Common myeloid progenitor, CD34-positive (primary cell): ENCODE measurements around the gene ADGRV1.

Experiments
- CTCF ChIA-PET: fragments of 350-600 bp; sonication (Branson Sonifier 250); formaldehyde crosslinking; loops from one replicate; lab custom pipeline; 2021; ENCODE audit warnings: antibody characterized with exemption; lab: Charles Lee
- POLR2A ChIA-PET: fragments of 350-600 bp; sonication (Branson Sonifier 250); formaldehyde crosslinking; loops from one replicate; lab custom pipeline; 2021; ENCODE audit warnings: antibody characterized with exemption; lab: Charles Lee
- DNase-seq, 3 donors: peaks; one replicate each; pipeline versions ENCODE4 v3.0.0 to v3.0.0-alpha.2; 2013
- H3K27ac ChIP-seq, 2 experiments: 1 replicate in 1 of 2; 2 replicates in 1 of 2; pipeline ENCODE4 v1.7.0; 2013; ENCODE audit warnings: inconsistent platforms in 2 of 2, low read length in 2 of 2, mild to moderate bottlenecking in 2 of 2, low read depth in 1 of 2, moderate library complexity in 1 of 2; ENCODE audit not compliant: severe bottlenecking in 2 of 2, insufficient read depth in 1 of 2, poor library complexity in 1 of 2
- H3K27me3 ChIP-seq, 5 experiments: replicated peaks in 2 of 5; 1 replicate in 3 of 5; 2 replicates in 2 of 5; pipeline versions ENCODE4 v1.6.1 to v1.7.0; 2013; ENCODE audit warnings: low read length in 4 of 5, mild to moderate bottlenecking in 2 of 5, moderate library complexity in 2 of 5, inconsistent platforms in 1 of 5; ENCODE audit not compliant: insufficient read depth in 5 of 5, control insufficient read depth in 4 of 5
- H3K36me3 ChIP-seq, 4 experiments: 1 replicate in 2 of 4; 2 replicates in 2 of 4; pipeline versions ENCODE4 v1.6.1 to v1.7.0; 2013; ENCODE audit warnings: low read length in 3 of 4, control low read depth in 1 of 4, mild to moderate bottlenecking in 1 of 4; ENCODE audit not compliant: control insufficient read depth in 4 of 4, insufficient read depth in 4 of 4
- H3K4me1 ChIP-seq, 4 experiments: 1 replicate in 3 of 4; 2 replicates in 1 of 4; pipeline versions ENCODE4 v1.6.1 to v1.7.1; 2013; ENCODE audit warnings: low read length in 3 of 4, mild to moderate bottlenecking in 3 of 4, control low read depth in 1 of 4, inconsistent platforms in 1 of 4, moderate library complexity in 1 of 4; ENCODE audit not compliant: control insufficient read depth in 4 of 4, insufficient read depth in 4 of 4; ENCODE audit errors: control extremely low read depth in 1 of 4
- H3K4me3 ChIP-seq, 7 experiments: 1 replicate in 4 of 7; 2 replicates in 3 of 7; pipeline versions ENCODE4 v1.5.1 to v1.7.0; 2013; ENCODE audit warnings: mild to moderate bottlenecking in 7 of 7, low read length in 6 of 7, moderate library complexity in 6 of 7, inconsistent platforms in 2 of 7, low read depth in 2 of 7, control low read depth in 1 of 7; ENCODE audit not compliant: insufficient read depth in 4 of 7, control insufficient read depth in 1 of 7; ENCODE audit errors: extremely low read depth in 1 of 7
- H3K9me3 ChIP-seq, 5 experiments: 1 replicate in 4 of 5; 2 replicates in 1 of 5; pipeline versions ENCODE4 v1.6.1 to v1.7.1; 2013; ENCODE audit warnings: low read length in 4 of 5, mild to moderate bottlenecking in 2 of 5, inconsistent platforms in 1 of 5, low read depth in 1 of 5, moderate library complexity in 1 of 5; ENCODE audit not compliant: control insufficient read depth in 4 of 5, insufficient read depth in 2 of 5; ENCODE audit errors: control extremely low read depth in 1 of 5
- WGBS: methylation state at CpG from one replicate; pipeline ENCODE4 v1.1.5; 2013; ENCODE audit not compliant: insufficient coverage; 5-methylcytosine and 5-hydroxymethylcytosine counted together

Gene ADGRV1

DNA sequence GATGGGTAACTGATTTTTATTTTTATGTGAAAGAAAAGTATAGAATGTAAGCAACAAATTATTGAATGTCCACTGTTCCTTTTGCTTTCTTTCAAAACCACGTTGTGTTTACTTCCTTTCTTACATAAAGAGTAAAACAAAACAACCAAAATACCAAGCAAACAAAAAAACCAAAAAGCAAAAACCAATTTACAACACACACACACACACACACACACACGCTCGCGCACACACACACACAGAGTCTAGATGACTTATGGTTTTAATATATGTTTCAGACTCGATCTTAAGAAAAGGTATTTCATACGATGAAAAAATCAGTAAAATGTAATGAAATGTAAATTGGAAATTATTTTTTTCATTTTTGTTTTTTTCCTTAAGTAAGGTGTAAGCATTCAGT lies 80.3 kb downstream of the ADGRV1 start:
- H3K27me3 ChIP-seq: no peaks in the 10 kb centered on the region
- no peaks in the 10 kb centered on the region for H3K9me3 ChIP-seq
- POLR2A ChIA-PET: no interaction called here
- CTCF ChIA-PET: no interaction called here
- H3K27ac ChIP-seq: no peak overlapping the region
- no peaks in the 10 kb centered on the region for H3K36me3 ChIP-seq
- no CpG with 5 or more reads among the region's 6 CpGs for WGBS
- peak in 2 of 3 donors; percentile 17 to 26 for DNase-seq
- peaks cover 0 to 29% (median 12%) of the 10 kb centered on the region in 4 experiments for H3K4me1 ChIP-seq
- no peak overlapping the region for H3K4me3 ChIP-seq

- WGBS: 91% methylated on average over 4 of the region's 5 CpGs
- Histone ChIP-seq H3K36me3 (no peaks in the 10 kb centered on the region), H3K27ac (peak overlapping the region in 1 of 2 experiments; percentile 84), H3K9me3 (no peaks in the 10 kb centered on the region), H3K27me3 (no peaks in the 10 kb centered on the region), H3K4me1 (peaks cover 3 to 45% (median 16%) of the 10 kb centered on the region in 4 experiments), H3K4me3 (no peak overlapping the region)
- CTCF ChIA-PET: interaction anchor here (0.6 to 1.1 kb wide), 4 partner anchors 10 to 80 kb away, joined by 3 read pairs; no protein-coding TSS in a partner anchor
- POLR2A ChIA-PET: interaction anchor here (0.6 kb wide), 1 partner anchor 67 kb away, joined by 3 read pairs; no protein-coding TSS in a partner anchor
- no peak for DNase-seq
Observed at GRCh38 chr5:90640484-90641059, 82.0 kb downstream of the ADGRV1 start.

DNA sequence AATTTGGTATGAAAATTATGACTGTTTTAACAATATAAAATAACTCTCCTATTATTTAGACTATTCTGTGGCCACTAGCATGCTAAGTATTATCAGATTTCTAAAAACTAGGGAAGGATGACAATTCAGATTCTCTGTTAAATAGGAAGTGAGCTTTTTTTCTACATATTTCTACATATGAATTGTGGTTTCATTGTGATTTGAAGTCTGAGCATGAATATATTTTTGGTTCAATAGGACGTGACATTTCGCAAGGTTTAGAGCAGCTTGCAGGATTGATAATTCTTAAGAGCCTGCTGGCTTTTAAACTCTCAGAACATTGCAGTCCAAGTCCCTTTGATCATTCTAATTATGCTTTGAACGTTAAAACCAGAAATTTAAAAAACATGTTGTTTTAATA lies 82.9 kb downstream of the ADGRV1 start:
- no peaks in the 10 kb centered on the region for H3K9me3 ChIP-seq
- H3K27ac ChIP-seq: peak overlapping the region in 1 of 2 experiments; percentile 84
- peak overlapping the region in 1 of 7 experiments; percentile 6 for H3K4me3 ChIP-seq
- no CpG with 5 or more reads among the region's 3 CpGs for WGBS
- ChIA-PET CTCF (interaction anchor here (1.0 kb wide), 1 partner anchor 21 kb away, joined by 3 read pairs; no protein-coding TSS in a partner anchor), POLR2A (no interaction called here)
- H3K4me1 ChIP-seq: peaks cover 3 to 45% (median 16%) of the 10 kb centered on the region in 4 experiments
- H3K27me3 ChIP-seq: no peaks in the 10 kb centered on the region
- DNase-seq: peak in 2 of 3 donors; percentile 66 to 78
- H3K36me3 ChIP-seq: no peaks in the 10 kb centered on the region

- peak overlapping the region in 1 of 2 experiments; percentile 84 for H3K27ac ChIP-seq
- H3K36me3 ChIP-seq: no peaks in the 10 kb centered on the region
- DNase-seq: no peak
- peaks cover 3 to 45% (median 16%) of the 10 kb centered on the region in 4 experiments for H3K4me1 ChIP-seq
- whole genome bisulfite sequencing: 100% methylated on average over 2 of the region's 4 CpGs
- H3K27me3 ChIP-seq: no peaks in the 10 kb centered on the region
- POLR2A ChIA-PET: no interaction called here
- no peak overlapping the region for H3K4me3 ChIP-seq
- CTCF ChIA-PET: interaction anchor here (1.0 kb wide), 1 partner anchor 22 kb away, joined by 3 read pairs; no protein-coding TSS in a partner anchor
- H3K9me3 ChIP-seq: no peaks in the 10 kb centered on the region
Observed at GRCh38 chr5:90642706-90643229, 84.2 kb downstream of the ADGRV1 start.

GRCh38 chr5:90644132-90644531 lies 85.5 kb downstream of the ADGRV1 start:
- ChIA-PET POLR2A (interaction anchor here (0.6 kb wide), 1 partner anchor 1960 kb away, joined by 3 read pairs; no protein-coding TSS in a partner anchor), CTCF (no interaction called here)
- no peaks in the 10 kb centered on the region for H3K36me3 ChIP-seq
- peak; percentile 67 to 94 (median 84) for DNase-seq
- H3K4me1 ChIP-seq: peaks cover 3 to 45% (median 16%) of the 10 kb centered on the region in 4 experiments
- 0% methylated on average over 1 of the region's 4 CpGs for WGBS
- H3K9me3 ChIP-seq: no peaks in the 10 kb centered on the region
- H3K4me3 ChIP-seq: no peak overlapping the region
- H3K27ac ChIP-seq: peak overlapping the region; percentile 64 to 84
- no peaks in the 10 kb centered on the region for H3K27me3 ChIP-seq

- Histone ChIP-seq H3K27me3 (no peaks in the 10 kb centered on the region), H3K4me3 (no peak overlapping the region), H3K36me3 (no peaks in the 10 kb centered on the region), H3K9me3 (no peaks in the 10 kb centered on the region), H3K27ac (peak overlapping the region; percentile 64 to 84), H3K4me1 (peaks cover 3 to 43% (median 14%) of the 10 kb centered on the region in 4 experiments)
- ChIA-PET CTCF (no interaction called here), POLR2A (no interaction called here)
- peak in 2 of 3 donors; percentile 45 to 66 for DNase-seq
- WGBS: 87% methylated on average over 2 of the region's 8 CpGs
Observed at GRCh38 chr5:90645024-90645610, 86.5 kb downstream of the ADGRV1 start.

GRCh38 chr5:90650767-90651166 lies 92.2 kb downstream of the ADGRV1 start:
- no peaks in the 10 kb centered on the region for H3K36me3 ChIP-seq
- WGBS: 100% methylated on average over 1 of the region's 1 CpG
- H3K9me3 ChIP-seq: no peaks in the 10 kb centered on the region
- H3K27ac ChIP-seq: no peak overlapping the region
- no peak overlapping the region for H3K4me3 ChIP-seq
- ChIA-PET CTCF (interaction anchor here (1.1 kb wide), 2 partner anchors 44 to 175 kb away, joined by 3 read pairs; no protein-coding TSS in a partner anchor), POLR2A (no interaction called here)
- DNase-seq: no peak
- no peaks in the 10 kb centered on the region for H3K4me1 ChIP-seq
- no peaks in the 10 kb centered on the region for H3K27me3 ChIP-seq
